ENCODE data around the gene NDUFA6. TPM values are rescaled to one million over a fixed set of nuclear protein-coding genes. Genes with fewer than 3 reads are reported as not detected.

The NDUFA6 gene
- total RNA-seq, 1 donor from 2014 or later: 71.0 TPM

GRCh38 chr22:42072606-42073330, 17.8 kb downstream of the NDUFA6 start:
- intact Hi-C loops (cut with micrococcal nuclease): loop anchor here (5.0 to 10.0 kb wide), 6 partner anchors 195 to 628 kb away; partner anchors contain the start of genes DESI1, MEI1, POLDIP3 and TOB2

DNA sequence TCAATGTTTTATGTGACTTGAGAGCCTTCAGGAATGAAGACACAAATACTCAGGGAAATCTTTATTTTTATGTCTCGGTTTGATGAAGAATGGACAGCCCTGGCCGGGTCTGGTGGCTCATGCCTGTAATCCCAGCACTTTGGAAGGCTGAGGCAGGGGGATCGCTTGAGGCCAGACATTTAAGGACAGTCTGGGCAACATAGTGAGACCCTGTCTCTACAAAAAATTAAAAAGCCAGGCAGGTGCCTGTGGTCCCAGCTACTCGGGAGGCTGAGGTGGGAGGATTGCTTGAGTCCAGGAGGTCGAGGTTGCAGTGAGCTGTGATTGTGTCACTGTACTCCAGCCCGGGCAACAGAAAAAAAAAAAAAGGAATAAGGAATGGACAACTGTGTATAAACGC, 19.1 kb downstream of the NDUFA6 start:
- intact Hi-C loops (cut with micrococcal nuclease): loop anchor here (2.0 to 10.0 kb wide), 7 partner anchors 125 to 627 kb away; partner anchors contain the start of genes CENPM, DESI1, MEI1 and POLDIP3

- intact Hi-C loops (cut with micrococcal nuclease): loop anchor here (1.0 to 10.0 kb wide), 13 partner anchors 9 to 626 kb away; partner anchors contain the start of genes CENPM, DESI1, MEI1 and NDUFA6
These were observed 19.8 kb downstream of the NDUFA6 start, which contains the start of gene NAGA for GRCh38 chr22:42070517-42071422. Gene NAGA (minus strand): TSS chr22:42070812. CDS start chr22:42070297, 515 bp downstream.

DNA sequence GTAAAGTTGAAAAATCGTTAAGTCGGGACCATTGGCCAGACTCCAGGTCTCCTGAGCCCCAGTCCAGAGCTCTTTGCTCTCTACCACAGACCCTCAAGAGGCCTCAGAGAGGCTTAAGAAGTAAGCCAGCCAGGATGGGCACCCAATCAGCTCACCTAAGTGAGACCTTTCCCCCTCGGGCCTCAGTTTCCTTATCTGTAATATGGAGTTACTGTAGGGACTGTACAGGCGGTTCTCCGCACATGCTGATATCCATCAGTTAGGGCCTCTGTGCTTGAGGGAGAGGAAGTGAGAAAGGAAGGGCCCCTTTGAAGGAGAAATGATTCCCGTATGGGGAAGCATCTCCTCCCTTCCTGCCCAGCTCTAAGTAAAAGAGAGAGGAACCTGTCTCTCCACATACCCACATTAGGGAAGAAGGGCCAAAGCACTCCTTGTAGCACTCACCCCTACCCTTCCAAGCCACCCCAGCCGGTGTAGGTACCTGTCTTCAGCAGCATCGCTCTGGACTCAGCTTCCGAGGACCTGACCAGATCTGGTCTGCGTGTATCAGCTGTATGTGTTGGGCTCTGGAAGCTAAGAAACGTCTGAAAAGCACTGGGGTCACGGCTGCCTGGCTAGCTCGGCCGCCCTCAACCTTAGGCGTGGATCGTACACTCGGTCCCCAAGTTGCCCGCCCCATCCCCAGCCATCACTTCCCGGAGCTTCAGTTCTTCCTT, 20.6 kb downstream of the NDUFA6 start:
- intact Hi-C loops (cut with micrococcal nuclease): loop anchor here (1.0 to 10.0 kb wide), 13 partner anchors 9 to 625 kb away; partner anchors contain the start of genes CENPM, DESI1, MEI1 and NDUFA6

GRCh38 chr22:42068291-42068690, 22.3 kb downstream of the NDUFA6 start:
- intact Hi-C loops (cut with micrococcal nuclease): no loop called here

- intact Hi-C loops (cut with micrococcal nuclease): no loop called here
These were observed 22.8 kb downstream of the NDUFA6 start for GRCh38 chr22:42067671-42068251.

- intact Hi-C loops (cut with micrococcal nuclease): no loop called here
These were observed 23.6 kb downstream of the NDUFA6 start for GRCh38 chr22:42066937-42067336.

DNA sequence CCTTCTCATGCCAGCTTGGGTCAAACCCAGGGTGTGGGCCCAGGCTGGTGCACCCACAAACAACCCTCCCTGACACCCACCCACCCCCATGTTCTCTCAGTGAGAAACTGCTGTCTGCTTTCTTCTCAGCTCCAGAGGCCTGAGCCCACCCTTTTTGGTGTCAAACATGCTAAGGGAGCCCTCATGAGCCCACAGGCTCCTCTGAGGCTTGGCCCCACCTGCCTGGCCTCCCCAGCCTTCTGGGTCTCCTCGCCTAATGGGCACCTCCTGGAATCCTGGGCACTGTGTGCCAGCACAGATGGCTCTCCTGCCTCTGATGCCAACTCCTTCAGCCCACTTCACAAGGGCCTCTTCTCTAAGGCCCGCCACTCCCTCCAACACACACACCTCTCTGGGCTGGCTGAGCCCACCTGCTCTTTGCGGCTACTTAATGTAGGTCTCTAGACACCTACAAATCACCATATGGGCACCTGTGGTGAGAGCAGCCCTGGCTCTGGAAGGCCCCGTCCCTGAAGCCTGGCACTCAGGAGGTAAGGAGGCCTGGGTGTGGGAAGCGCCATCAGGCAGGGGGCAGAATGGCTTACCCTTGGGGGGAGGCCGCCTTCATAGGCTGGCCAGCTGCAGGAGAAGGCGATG, 24.3 kb downstream of the NDUFA6 start:
- intact Hi-C loops (cut with micrococcal nuclease): no loop called here

- intact Hi-C loops (cut with micrococcal nuclease): no loop called here
These were observed 25.0 kb downstream of the NDUFA6 start for GRCh38 chr22:42065438-42066125.

DNA sequence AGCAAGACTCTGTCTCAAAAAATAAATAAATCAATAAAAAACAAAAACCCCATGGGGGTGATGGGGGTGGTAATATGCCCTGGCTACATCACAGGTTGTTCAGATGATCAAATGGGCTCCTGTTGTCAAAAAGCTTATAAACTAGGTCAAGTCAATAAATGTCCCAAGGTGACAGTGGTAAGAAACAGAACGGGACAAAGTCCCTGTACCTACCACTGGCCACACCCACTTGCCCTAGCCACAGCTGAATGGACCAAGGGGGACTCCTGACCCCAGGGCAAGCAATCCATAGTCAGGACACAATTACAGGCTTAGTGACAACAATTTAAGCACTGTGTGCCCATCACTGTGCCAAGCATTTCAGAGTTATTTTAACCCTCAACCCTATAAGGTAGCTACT, 25.9 kb downstream of the NDUFA6 start:
- intact Hi-C loops (cut with micrococcal nuclease): no loop called here

GRCh38 chr22:42062506-42063170, 27.9 kb downstream of the NDUFA6 start:
- intact Hi-C loops (cut with micrococcal nuclease): no loop called here

- intact Hi-C loops (cut with micrococcal nuclease): no loop called here
These were observed 29.5 kb downstream of the NDUFA6 start for GRCh38 chr22:42061041-42061440.

GRCh38 chr22:42060489-42060888, 30.1 kb downstream of the NDUFA6 start:
- intact Hi-C loops (cut with micrococcal nuclease): no loop called here

DNA sequence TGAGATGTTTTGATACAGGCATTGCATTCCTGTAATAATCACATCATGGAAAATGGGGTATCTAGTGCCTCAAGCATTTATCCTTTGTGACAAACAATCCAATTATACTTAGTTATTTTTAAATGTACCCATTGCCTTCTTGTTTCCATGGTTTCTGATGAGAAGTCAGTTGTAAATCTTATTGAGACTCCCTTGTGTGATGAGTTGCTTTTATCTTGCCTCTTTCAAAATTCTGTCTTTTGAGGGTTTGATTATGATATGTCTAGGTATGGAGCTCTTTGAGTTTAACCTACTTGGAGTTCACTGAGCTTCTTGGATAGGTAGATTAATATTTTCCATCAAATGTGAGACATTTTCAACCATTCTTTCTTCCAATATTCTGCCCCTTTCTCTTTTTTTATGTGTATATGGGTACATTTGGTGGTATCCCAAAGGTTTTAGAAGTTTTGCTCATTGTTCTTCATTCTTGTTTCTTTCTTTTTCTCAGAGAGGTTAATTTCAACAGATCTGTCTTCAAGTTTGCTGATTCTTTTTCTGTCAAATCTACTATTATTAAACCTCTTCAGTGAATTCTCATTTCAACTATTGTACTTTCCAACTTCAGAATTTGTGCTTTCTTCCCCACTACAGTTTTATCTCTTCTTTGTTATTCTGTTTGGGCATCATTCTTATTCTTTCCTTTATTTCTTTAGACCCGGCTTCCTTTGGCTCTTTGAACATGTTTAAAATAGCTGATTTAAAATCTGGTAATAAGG, 33.6 kb downstream of the NDUFA6 start:
- intact Hi-C loops (cut with micrococcal nuclease): loop anchor here (5.0 kb wide), 1 partner anchor 35 kb away; no protein-coding TSS in a partner anchor

GRCh38 chr22:42052765-42053164, 37.8 kb downstream of the NDUFA6 start:
- intact Hi-C loops (cut with micrococcal nuclease): no loop called here

DNA sequence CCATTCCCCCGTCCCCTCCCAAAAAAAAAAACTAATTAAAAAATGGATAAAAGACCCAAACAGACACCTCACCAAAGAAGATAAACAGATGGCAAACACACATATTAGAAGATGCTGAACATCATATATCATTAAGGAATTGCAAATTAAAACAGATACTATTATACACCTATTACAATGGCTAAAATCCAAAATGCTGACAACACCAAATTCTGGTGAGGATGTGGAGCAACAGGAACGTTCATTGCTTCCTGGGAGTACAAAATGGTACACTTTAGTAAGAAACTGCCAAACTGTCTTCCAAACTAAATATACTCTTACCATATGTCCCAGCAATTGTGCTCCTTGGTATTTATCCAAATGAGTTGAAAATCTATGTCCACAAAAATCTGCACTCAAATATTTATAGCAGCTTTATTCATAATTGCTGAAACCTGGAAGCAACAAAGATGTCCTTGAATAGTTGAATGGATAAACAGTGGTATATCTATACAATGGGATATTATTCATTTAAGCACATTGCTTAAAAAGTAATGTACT, 39.9 kb downstream of the NDUFA6 start:
- intact Hi-C loops (cut with micrococcal nuclease): no loop called here

GRCh38 chr22:42041784-42042183, 48.8 kb downstream of the NDUFA6 start:
- intact Hi-C loops (cut with micrococcal nuclease): no loop called here

- intact Hi-C loops (cut with micrococcal nuclease): no loop called here
These were observed 51.3 kb downstream of the NDUFA6 start for GRCh38 chr22:42039271-42039670.
